ENCODE measurements around the gene TRMT44.

TRMT44 gene

GRCh38 chr4:8506373-8507195, 66.0 kb downstream of the TRMT44 start:
- Histone ChIP-seq H3K36me3 (no peaks in the 10 kb centered on the region), H3K9me3 (no peaks in the 10 kb centered on the region), H3K4me3 (ENCODE audit: low read depth in 1 of 2, low read length in 1 of 2) (no peak overlapping the region), H3K27ac (no peak overlapping the region), H3K27me3 (no peaks in the 10 kb centered on the region), H3K4me1 (ENCODE audit: control insufficient read depth in 1 of 2, insufficient read depth in 1 of 2, low read depth in 1 of 2, low read length in 1 of 2) (no peaks in the 10 kb centered on the region)
- no peak for TF ChIP-seq CTCF (IDR thresholded peaks at IDR 0.05)

- no peaks in the 10 kb centered on the region for H3K27me3 ChIP-seq
- no peak for TF ChIP-seq CTCF (IDR thresholded peaks at IDR 0.05)
- H3K9me3 ChIP-seq, result no peaks in the 10 kb centered on the region
- H3K4me1 ChIP-seq (ENCODE audit: control insufficient read depth in 1 of 2, insufficient read depth in 1 of 2, low read depth in 1 of 2, low read length in 1 of 2), result no peaks in the 10 kb centered on the region
- H3K27ac ChIP-seq, result no peak overlapping the region
- H3K36me3 ChIP-seq, result no peaks in the 10 kb centered on the region
- no peak overlapping the region for H3K4me3 ChIP-seq (ENCODE audit: low read depth in 1 of 2, low read length in 1 of 2)
Observed at GRCh38 chr4:8507196-8507570, 66.6 kb downstream of the TRMT44 start.

- no peaks in the 10 kb centered on the region for H3K9me3 ChIP-seq
- H3K4me3 ChIP-seq (ENCODE audit: low read depth in 1 of 2, low read length in 1 of 2), result no peak overlapping the region
- no peak overlapping the region for H3K27ac ChIP-seq
- H3K4me1 ChIP-seq (ENCODE audit: control insufficient read depth in 1 of 2, insufficient read depth in 1 of 2, low read depth in 1 of 2, low read length in 1 of 2), result no peaks in the 10 kb centered on the region
- no peak for TF ChIP-seq CTCF (IDR thresholded peaks at IDR 0.05)
- H3K36me3 ChIP-seq, result no peaks in the 10 kb centered on the region
- no peaks in the 10 kb centered on the region for H3K27me3 ChIP-seq
Observed at GRCh38 chr4:8507624-8508023, 67.0 kb downstream of the TRMT44 start.

- Histone ChIP-seq H3K9me3 (no peaks in the 10 kb centered on the region), H3K4me3 (ENCODE audit: low read depth in 1 of 2, low read length in 1 of 2) (no peak overlapping the region)
Observed at GRCh38 chr4:8508266-8508665, 67.7 kb downstream of the TRMT44 start.

GRCh38 chr4:8508740-8509139, 68.2 kb downstream of the TRMT44 start:
- Histone ChIP-seq H3K36me3 (no peaks in the 10 kb centered on the region), H3K27me3 (no peaks in the 10 kb centered on the region), H3K4me1 (ENCODE audit: control insufficient read depth in 1 of 2, insufficient read depth in 1 of 2, low read depth in 1 of 2, low read length in 1 of 2) (no peaks in the 10 kb centered on the region), H3K4me3 (ENCODE audit: low read depth in 1 of 2, low read length in 1 of 2) (no peak overlapping the region), H3K9me3 (no peaks in the 10 kb centered on the region), H3K27ac (no peak overlapping the region)
- no peak for TF ChIP-seq CTCF (IDR thresholded peaks at IDR 0.05)

More at GRCh38 chr4:8508266-8508665, 67.7 kb downstream of the TRMT44 start:
- Histone ChIP-seq H3K4me1 (ENCODE audit: control insufficient read depth in 1 of 2, insufficient read depth in 1 of 2, low read depth in 1 of 2, low read length in 1 of 2) (no peaks in the 10 kb centered on the region), H3K27ac (no peak overlapping the region), H3K27me3 (no peaks in the 10 kb centered on the region), H3K36me3 (no peaks in the 10 kb centered on the region)
- TF ChIP-seq CTCF (IDR thresholded peaks at IDR 0.05), result no peak
